Smooth muscle cell (in vitro differentiated cells): ENCODE results near the gene PGRMC1. TPM values are rescaled to one million over a fixed set of nuclear protein-coding genes. Genes with fewer than 3 reads are reported as not detected.

Experiments
- DNase-seq: peaks from one replicate; lab custom pipeline; 2025; ENCODE audit not compliant: unreplicated experiment; lab: John Stamatoyannopoulos, UW
- H2AFZ ChIP-seq: fragments of 200-600 bp; sonication (generic); 2 replicates; pipeline ENCODE4 v1.6.0; 2016; ENCODE audit warnings: antibody characterized with exemption, low read depth, mild to moderate bottlenecking
- H3F3A ChIP-seq: fragments of 200-600 bp; sonication (generic); 2 replicates; pipeline ENCODE4 v1.6.0; 2017; ENCODE audit warnings: antibody characterized with exemption, low read depth
- H3K27ac ChIP-seq: fragments of 200-600 bp; sonication (generic); 2 replicates; pipeline ENCODE4 v1.5.1; 2016; ENCODE audit warnings: low read depth, mild to moderate bottlenecking
- H3K27me3 ChIP-seq: fragments of 200-600 bp; sonication (generic); 2 replicates; pipeline ENCODE4 v1.6.1; 2016; ENCODE audit warnings: low read depth, mild to moderate bottlenecking
- H3K36me3 ChIP-seq: fragments of 200-600 bp; sonication (generic); 2 replicates; pipeline ENCODE4 v1.5.1; 2016; ENCODE audit warnings: low read depth
- H3K4me1 ChIP-seq: fragments of 200-600 bp; sonication (generic); 2 replicates; pipeline ENCODE4 v1.5.1; 2016; ENCODE audit warnings: low read depth
- H3K4me2 ChIP-seq: fragments of 200-600 bp; sonication (generic); 2 replicates; pipeline ENCODE4 v1.6.0; 2016; ENCODE audit warnings: mild to moderate bottlenecking
- H3K4me3 ChIP-seq: fragments of 200-600 bp; sonication (generic); 2 replicates; pipeline ENCODE4 v1.5.1; 2016; ENCODE audit warnings: mild to moderate bottlenecking
- H3K79me2 ChIP-seq: fragments of 200-600 bp; sonication (generic); 2 replicates; pipeline ENCODE4 v1.6.0; 2016; ENCODE audit warnings: low read depth, mild to moderate bottlenecking
- H3K9ac ChIP-seq: fragments of 200-600 bp; sonication (generic); 2 replicates; pipeline ENCODE4 v1.6.0; 2016; ENCODE audit warnings: low read depth
- H3K9me3 ChIP-seq: fragments of 200-600 bp; sonication (generic); replicated peaks from 2 replicates; pipeline ENCODE4 v1.5.1; 2016; ENCODE audit warnings: low read depth
- H4K20me1 ChIP-seq: fragments of 200-600 bp; sonication (generic); 2 replicates; pipeline ENCODE4 v1.6.0; 2016; ENCODE audit warnings: low read depth
- CTCF ChIP-seq: fragments of 200-600 bp; sonication (generic); IDR thresholded peaks from 2 replicates; pipeline ENCODE4 v1.5.1; 2017; ENCODE audit warnings: borderline replicate concordance, mild to moderate bottlenecking, antibody characterized with exemption; ENCODE audit not compliant: insufficient read depth, poor library complexity, severe bottlenecking
- WGBS: methylation state at CpG from one replicate; pipeline ENCODE4 v1.1.7; 2016; ENCODE audit warnings: low lambda C conversion rate; 5-methylcytosine and 5-hydroxymethylcytosine counted together
- polyA plus RNA-seq: library from polyadenylated mRNA; unstranded; fragments of >200 nt; fragmentation: Nextera tagmentation; extraction: Ambion mirVana; gene quantifications from 2 replicates; pipeline ENCODE4 v1.2.1, GENCODE V29; 2016
- total RNA-seq: library from RNA; depleted of rRNA; stranded (reverse); fragments of >200 nt; gene quantifications from 2 replicates; pipeline ENCODE4 v1.2.3, GENCODE V29; 2014

Gene PGRMC1
- total and polyA plus RNA-seq, 2 experiments from 2014 or later, result 131 to 169 TPM

GRCh38 chrX:119231936-119232445 is 4.1 kb upstream of the PGRMC1 start:
- H3K4me3 ChIP-seq, result no peak overlapping the region
- no peaks in the 10 kb centered on the region for H3K36me3 ChIP-seq
- H3K9ac ChIP-seq, result no peak overlapping the region
- no peaks in the 10 kb centered on the region for H4K20me1 ChIP-seq
- H3K4me2 ChIP-seq, result no peak overlapping the region
- H3K27me3 ChIP-seq, result no peaks in the 10 kb centered on the region
- peaks cover 3% of the 10 kb centered on the region for H3K4me1 ChIP-seq
- H3K9me3 ChIP-seq, result no peaks in the 10 kb centered on the region
- no peaks in the 10 kb centered on the region for H3K79me2 ChIP-seq
- no peak for DNase-seq
- no peak overlapping the region for H3K27ac ChIP-seq
- H2AFZ ChIP-seq, result no peak overlapping the region
- no peaks in the 10 kb centered on the region for H3F3A ChIP-seq
- 95% methylated on average over 1 of the region's 1 CpG for WGBS
- no peak for TF ChIP-seq CTCF

- Histone ChIP-seq H3K27me3 (no peaks in the 10 kb centered on the region), H3K9ac (no peak overlapping the region), H3K4me2 (peak overlapping the region; percentile 79), H3K4me1 (peaks cover 3% of the 10 kb centered on the region), H3K79me2 (peaks cover 15% of the 10 kb centered on the region), H2AFZ (peak overlapping the region; percentile 78), H3K9me3 (no peaks in the 10 kb centered on the region), H3K27ac (peak overlapping the region; percentile 24), H3F3A (no peaks in the 10 kb centered on the region), H4K20me1 (peaks cover 26% of the 10 kb centered on the region), H3K36me3 (no peaks in the 10 kb centered on the region), H3K4me3 (no peak overlapping the region)
- WGBS, result 42% methylated on average over 8 of the region's 8 CpGs
- no peak for TF ChIP-seq CTCF
- no peak for DNase-seq
These were observed 1.0 kb upstream of the PGRMC1 start for GRCh38 chrX:119235051-119235511.

- Histone ChIP-seq H3F3A (no peaks in the 10 kb centered on the region), H3K4me3 (peak overlapping the region; percentile 86), H4K20me1 (peaks cover 44% of the 10 kb centered on the region), H3K27ac (peak overlapping the region; percentile 69), H3K9ac (peak overlapping the region; percentile 86), H3K79me2 (peaks cover 15% of the 10 kb centered on the region), H3K27me3 (no peaks in the 10 kb centered on the region), H3K9me3 (no peaks in the 10 kb centered on the region), H3K4me2 (peak overlapping the region; percentile 79), H3K4me1 (peaks cover 3% of the 10 kb centered on the region), H3K36me3 (no peaks in the 10 kb centered on the region), H2AFZ (no peak overlapping the region)
- TF ChIP-seq CTCF, result no peak
- 51% methylated on average over 47 of the region's 58 CpGs for WGBS
- DNase-seq, result peak; percentile 30
These were observed 807 bp downstream of the PGRMC1 start for GRCh38 chrX:119236623-119237561.
